B cell (primary cell): Measurements from ENCODE around the gene CBLN3. TPM values are rescaled to one million over a fixed set of nuclear protein-coding genes. Genes with fewer than 3 reads are reported as not detected.

ENCODE experiments used
- ATAC-seq: fragments of 200-7000 bp; cut with Tn5 transposase; one replicate; pipeline ENCODE4 v1.10.0; 2021; ENCODE audit warnings: low read depth, mild to moderate bottlenecking, moderate number of reproducible peaks, moderate library complexity
- CTCF ChIA-PET: fragments of 350-600 bp; sonication (Branson Sonifier 250); formaldehyde crosslinking; loops from one replicate; lab custom pipeline; 2021; ENCODE audit warnings: antibody characterized with exemption, inconsistent platforms; lab: Charles Lee
- POLR2A ChIA-PET: fragments of 350-600 bp; sonication (Branson Sonifier 250); formaldehyde crosslinking; loops from one replicate; lab custom pipeline; 2021; ENCODE audit warnings: antibody characterized with exemption; lab: Charles Lee
- DNase-seq: peaks from one replicate; pipeline ENCODE4 v3.0.0; 2013
- H2AFZ ChIP-seq: 2 replicates; pipeline ENCODE4 v1.6.1; 2012; ENCODE audit warnings: mild to moderate bottlenecking, low read depth, low read length; ENCODE audit not compliant: insufficient read depth, poor library complexity, severe bottlenecking
- H3K27ac ChIP-seq, 2 donors: 1 replicate in 1 of 2; 2 replicates in 1 of 2; pipeline ENCODE4 v1.5.1; 2012 to 2013; ENCODE audit warnings: low read length in 2 of 2, mild to moderate bottlenecking in 2 of 2, moderate library complexity in 1 of 2
- H3K27me3 ChIP-seq, 4 experiments: fragments of 200-600 bp in 1 of 4; sonication (generic) in 1 of 4; replicated peaks in 1 of 4; 1 replicate in 2 of 4; 2 replicates in 2 of 4; pipeline versions ENCODE4 v1.6.1 to v1.7.0; 2013 to 2016; ENCODE audit warnings: low read length in 3 of 4, mild to moderate bottlenecking in 2 of 4, mixed read lengths in 1 of 4, moderate library complexity in 1 of 4; ENCODE audit not compliant: insufficient read depth in 4 of 4, control insufficient read depth in 3 of 4; ENCODE audit errors: control extremely low read depth in 1 of 4
- H3K36me3 ChIP-seq, 2 experiments: replicated peaks in 1 of 2; 1 replicate in 1 of 2; 2 replicates in 1 of 2; pipeline versions ENCODE4 v1.6.1 to v1.7.1; 2013; ENCODE audit warnings: low read length in 1 of 2; ENCODE audit not compliant: insufficient read depth in 2 of 2, control insufficient read depth in 1 of 2; ENCODE audit errors: control extremely low read depth in 1 of 2, extremely low read depth in 1 of 2
- H3K4me1 ChIP-seq, 2 donors: fragments of 200-600 bp in 1 of 2; sonication (generic) in 1 of 2; 1 replicate in 1 of 2; 2 replicates in 1 of 2; pipeline versions ENCODE4 v1.5.1 to v1.6.1; 2013 to 2017; ENCODE audit warnings: low read length in 2 of 2; ENCODE audit not compliant: control insufficient read depth in 2 of 2, insufficient read depth in 2 of 2
- H3K4me2 ChIP-seq: replicated peaks from 2 replicates; pipeline ENCODE3; 2012; ENCODE audit warnings: mild to moderate bottlenecking, low read depth, low read length; ENCODE audit not compliant: poor library complexity, severe bottlenecking
- H3K4me3 ChIP-seq, 5 experiments: fragments of 200-600 bp in 1 of 5; sonication (generic) in 1 of 5; 1 replicate in 3 of 5; 2 replicates in 2 of 5; pipeline versions ENCODE4 v1.5.1 to v1.7.0; 2011 to 2016; ENCODE audit warnings: low read length in 4 of 5, mild to moderate bottlenecking in 4 of 5, low read depth in 2 of 5, control low read depth in 1 of 5, moderate library complexity in 1 of 5; ENCODE audit not compliant: insufficient read depth in 1 of 5; ENCODE audit errors: control extremely low read depth in 1 of 5, extremely low read depth in 1 of 5
- H3K79me2 ChIP-seq: fragments of 200-600 bp; sonication (generic); one replicate; pipeline ENCODE4 v1.6.0; 2016; ENCODE audit warnings: low read length; ENCODE audit not compliant: control insufficient read depth, insufficient read depth
- H3K9ac ChIP-seq: fragments of 200-600 bp; sonication (generic); 2 replicates; pipeline ENCODE4 v1.6.1; 2017; ENCODE audit warnings: mild to moderate bottlenecking, low read length, moderate library complexity
- H3K9me3 ChIP-seq, 3 donors: one replicate each; pipeline versions ENCODE4 v1.6.1 to v1.7.1; 2013; ENCODE audit warnings: low read length in 2 of 3; ENCODE audit not compliant: control insufficient read depth in 2 of 3, insufficient read depth in 1 of 3; ENCODE audit errors: control extremely low read depth in 1 of 3
- H4K20me1 ChIP-seq: 2 replicates; pipeline ENCODE4 v1.6.0; 2012; ENCODE audit warnings: mild to moderate bottlenecking, low read length; ENCODE audit not compliant: insufficient read depth, control insufficient read depth, poor library complexity, severe bottlenecking
- H3K27ac Mint-ChIP-seq: one replicate; pipeline ENCODE4 v1.8.0; 2021; ENCODE audit warnings: mixed read lengths
- H3K27me3 Mint-ChIP-seq: one replicate; pipeline ENCODE4 v1.8.0; 2021; ENCODE audit warnings: mixed read lengths
- H3K4me1 Mint-ChIP-seq: one replicate; pipeline ENCODE4 v1.8.0; 2021; ENCODE audit warnings: mixed read lengths
- H3K4me3 Mint-ChIP-seq: one replicate; pipeline ENCODE4 v1.8.0; 2021; ENCODE audit warnings: mixed read lengths
- H3K9me3 Mint-ChIP-seq: one replicate; pipeline ENCODE4 v1.8.0; 2022; ENCODE audit warnings: mixed read lengths; ENCODE audit not compliant: insufficient read depth
- CTCF ChIP-seq: fragments of 200-600 bp; IDR thresholded peaks from one replicate; pipeline ENCODE4 v1.8.0; 2022; ENCODE audit warnings: antibody characterized with exemption, mild to moderate bottlenecking
- EZH2 ChIP-seq: IDR thresholded peaks from 2 replicates; pipeline ENCODE4 v1.6.1; 2012; ENCODE audit warnings: borderline replicate concordance, low read depth, mild to moderate bottlenecking, moderate library complexity, low read length; ENCODE audit not compliant: insufficient read depth, poor library complexity, severe bottlenecking
- WGBS: methylation state at CpG from one replicate; pipeline ENCODE4 v1.1.5; 2013; ENCODE audit warnings: missing lambda C conversion rate; ENCODE audit not compliant: insufficient coverage; 5-methylcytosine and 5-hydroxymethylcytosine counted together
- intact Hi-C: fragments of 100-400 bp; cut with micrococcal nuclease; formaldehyde crosslinking; loops from one replicate; pipeline ENCODE4 v1.10.0; 2022
- polyA plus RNA-seq: library from polyadenylated mRNA; depleted of rRNA; stranded (reverse); fragments of >200 nt; gene quantifications from 2 replicates; pipeline ENCODE4 v1.2.3, GENCODE V29; 2012
- total RNA-seq, 2 donors: library from RNA; stranded (reverse); fragments of 120-200 nt in 1 of 2; gene quantifications; 1 replicate in 1 of 2; 2 replicates in 1 of 2; pipeline versions ENCODE4 v1.2.3 to v1.2.4, GENCODE V29; 2013 to 2022

The CBLN3 gene
- total and polyA plus RNA-seq, 2 donors (not counting 1 experiment from before 2014, with no cell fraction given) = 35.0 to 134 TPM

GRCh38 chr14:24392325-24393091 lies 37.0 kb downstream of the CBLN3 start:
- H3K4me3 ChIP-seq = no peak overlapping the region
- no peaks in the 10 kb centered on the region for H3K4me1 ChIP-seq
- H3K4me1 Mint-ChIP-seq = no peaks in the 10 kb centered on the region
- H3K4me2 ChIP-seq = no peak overlapping the region
- TF ChIP-seq CTCF = no peak
- TF ChIP-seq EZH2 = no peak
- H3K27ac Mint-ChIP-seq = no peak overlapping the region
- H3K27ac ChIP-seq = no peak overlapping the region
- H3K9me3 Mint-ChIP-seq = no peaks in the 10 kb centered on the region
- intact Hi-C loops = no loop called here
- H3K27me3 ChIP-seq = peaks cover 0 to 7% (median 2%) of the 10 kb centered on the region in 4 experiments
- CTCF ChIA-PET = interaction anchor here (0.5 kb wide), 1 partner anchor 44 kb away, joined by 3 read pairs; no protein-coding TSS in a partner anchor
- no peaks in the 10 kb centered on the region for H3K79me2 ChIP-seq
- H4K20me1 ChIP-seq = no peaks in the 10 kb centered on the region
- H3K27me3 Mint-ChIP-seq = peaks cover 36% of the 10 kb centered on the region
- H3K36me3 ChIP-seq = no peaks in the 10 kb centered on the region
- ATAC-seq = no peak
- H3K9me3 ChIP-seq = no peaks in the 10 kb centered on the region
- H3K9ac ChIP-seq = no peak overlapping the region
- 71% methylated on average over 4 of the region's 8 CpGs for WGBS
- no peak overlapping the region for H3K4me3 Mint-ChIP-seq
- DNase-seq = no peak
- POLR2A ChIA-PET = no interaction called here
- H2AFZ ChIP-seq = no peak overlapping the region
